K562 (cell line): ENCODE data around the gene VARS1. TPM values are rescaled to one million over a fixed set of nuclear protein-coding genes. Genes with fewer than 3 reads are reported as not detected.

Experiments used
- BDP1 ChIP-seq: IDR thresholded peaks from 3 replicates; pipeline ENCODE4 v1.6.1; 2011; ENCODE audit not compliant: insufficient read length, insufficient read depth
- HCFC1 ChIP-seq: IDR thresholded peaks from 2 replicates; pipeline ENCODE4 v1.6.1; 2012; ENCODE audit warnings: low read depth, low read length, improper control_type of control experiment
- MAFG ChIP-seq: fragments of 450-650 bp; conservative IDR thresholded peaks from 2 replicates; pipeline ENCODE4 v1.6.1; 2016; ENCODE audit warnings: missing genetic modification characterization, missing compliant biosample characterization
- MECOM ChIP-seq: fragments of 250-450 bp; sonication (Bioruptor Pico); IDR thresholded peaks from 2 replicates; pipeline ENCODE4 v1.8.0; 2022; ENCODE audit warnings: inconsistent platforms
- NCOA6 ChIP-seq: fragments of 450-650 bp; IDR thresholded peaks from 2 replicates; pipeline ENCODE4 v1.6.1; 2017; ENCODE audit warnings: mild to moderate bottlenecking
- NRF1 ChIP-seq, 2 experiments: fragments of 450-650 bp; IDR thresholded peaks in 1 of 2; conservative IDR thresholded peaks in 1 of 2; 2 replicates each; pipeline ENCODE4 v1.6.1; 2014; ENCODE audit warnings: mild to moderate bottlenecking in 2 of 2
- SNIP1 ChIP-seq: fragments of 450-650 bp; IDR thresholded peaks from 2 replicates; pipeline ENCODE4 v1.7.1; 2017; ENCODE audit warnings: low read depth, mild to moderate bottlenecking
- SNRNP70 ChIP-seq: fragments of 200-400 bp; formaldehyde crosslinking; optimal IDR thresholded peaks from 2 replicates; pipeline ENCODE3; 2017; ENCODE audit warnings: low read depth, low read length
- ZBTB7A ChIP-seq: IDR thresholded peaks from 2 replicates; pipeline ENCODE4 v1.6.1; 2011; ENCODE audit warnings: low read depth, mild to moderate bottlenecking, low read length, moderate library complexity, borderline replicate concordance; ENCODE audit not compliant: control insufficient read depth
- ZC3H4 ChIP-seq: sonication (generic); formaldehyde crosslinking; IDR thresholded peaks from 2 replicates; pipeline ENCODE4 v1.9.0; 2021; ENCODE audit warnings: missing genetic modification reagents, borderline replicate concordance
- ZKSCAN8 ChIP-seq: fragments of 200-800 bp; sonication (Bioruptor generic); IDR thresholded peaks from 2 replicates; pipeline ENCODE4 v1.6.1; 2016; ENCODE audit warnings: missing genetic modification characterization, missing compliant biosample characterization
- ZNF217 ChIP-seq: sonication (generic); formaldehyde crosslinking; IDR thresholded peaks from 2 replicates; pipeline ENCODE4 v1.8.0; 2022; ENCODE audit warnings: mild to moderate bottlenecking, missing genetic modification reagents
- ZNF24 ChIP-seq: fragments of 450-650 bp; IDR thresholded peaks from 2 replicates; pipeline ENCODE4 v1.6.1; 2016
- ZNF668 ChIP-seq: fragments of 250-450 bp; sonication (Bioruptor Pico); IDR thresholded peaks from 2 replicates; pipeline ENCODE4 v1.8.0; 2022; ENCODE audit warnings: mild to moderate bottlenecking, inconsistent platforms
- ZNF764 ChIP-seq: fragments of 250-450 bp; sonication (Bioruptor Pico); IDR thresholded peaks from 2 replicates; pipeline ENCODE4 v1.4.0; 2020; ENCODE audit warnings: low read depth, mild to moderate bottlenecking, moderate library complexity
- polyA plus RNA-seq, 8 experiments: library from polyadenylated mRNA; depleted of rRNA in 4 of 8; stranded (reverse) in 5 of 8; unstranded in 3 of 8; fragments of >200 nt; fragmentation: Nextera tagmentation in 2 of 8; fragmentation: Illumina TruSeq in 1 of 8; extraction: Ambion mirVana in 2 of 8; extraction: Trizol in 1 of 8; gene quantifications; 2 replicates each; pipeline versions ENCODE4 v1.2.1 to v1.2.3, GENCODE V29; 2011 to 2014; ENCODE audit warnings: inconsistent platforms in 1 of 8, missing spikeins in 1 of 8
- total RNA-seq, 7 experiments: library from RNA; depleted of rRNA in 6 of 7; stranded (reverse); fragments of >200 nt in 6 of 7; fragmentation: Illumina TruSeq in 2 of 7; extraction: Trizol in 2 of 7; gene quantifications; 2 replicates each; pipeline versions ENCODE4 v1.2.1 to v1.2.3, GENCODE V29; 2011 to 2021; ENCODE audit warnings: low replicate concordance in 1 of 7
- TF ChIP-seq, protein P1 (sequence below), 2 experiments: fragments of 450-650 bp; IDR thresholded peaks; 2 replicates each; pipeline ENCODE4 v1.6.1; 2016
- TF ChIP-seq, protein P2 (sequence below): sonication (generic); formaldehyde crosslinking; IDR thresholded peaks from 2 replicates; pipeline ENCODE4 v1.8.0; 2022; ENCODE audit warnings: missing genetic modification reagents, mild to moderate bottlenecking, borderline replicate concordance
- TF ChIP-seq, protein P3 (sequence below), 2 experiments: fragments of 450-650 bp; IDR thresholded peaks; 2 replicates each; pipeline ENCODE4 v1.6.1; 2016; ENCODE audit warnings: mild to moderate bottlenecking in 2 of 2, borderline replicate concordance in 1 of 2, low read depth in 1 of 2, moderate library complexity in 1 of 2

Gene VARS1
- total and polyA plus RNA-seq, 9 of the 15 experiments (the other 6 are each of a cell fraction or from before 2014, with no cell fraction given), result 2.9 to 488 (median 130) TPM

DNA sequence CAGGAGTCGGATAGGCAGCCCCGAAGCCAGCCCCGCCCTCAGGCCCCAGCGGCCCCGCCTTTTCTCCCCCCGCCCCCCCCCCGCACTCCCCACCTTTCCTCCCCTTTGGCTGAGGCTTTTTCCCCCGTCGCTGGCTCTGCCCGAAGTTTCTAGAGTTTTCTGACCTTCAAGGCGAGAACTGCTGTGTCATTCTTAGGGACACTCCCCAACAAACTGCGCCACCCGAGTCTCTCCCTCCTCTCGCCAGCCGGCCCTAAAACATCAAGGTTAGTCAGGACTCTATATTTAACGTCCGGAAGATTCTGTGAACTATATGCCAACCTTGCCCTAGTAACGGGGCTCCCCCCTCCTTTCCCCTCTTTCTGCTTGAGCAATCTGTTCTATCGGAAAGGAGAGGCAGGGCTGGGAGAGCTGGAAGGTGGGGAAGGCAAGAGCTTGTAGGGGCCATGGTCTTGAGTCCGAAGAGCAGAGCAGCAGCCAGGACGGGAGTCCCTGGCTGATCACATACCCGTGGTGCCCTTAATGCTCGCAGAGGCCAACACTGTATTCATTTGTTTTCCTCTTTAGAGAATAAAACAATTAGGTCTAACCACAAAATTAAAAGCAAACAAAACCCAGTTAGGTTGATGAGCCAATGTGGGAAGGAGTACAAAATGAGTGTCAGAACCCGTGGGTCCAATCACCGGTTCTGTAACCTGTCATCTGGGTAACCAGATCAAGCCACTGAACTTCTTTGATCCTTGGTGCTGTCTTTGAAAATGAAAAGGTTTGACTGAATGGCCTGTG, 26.7 kb upstream of the VARS1 start (continued):
- peak; percentile 80; the same call in 1 of the 2 replicates for TF ChIP-seq ZNF668 (CRISPR knock-in tag)
- peak; percentile 7; the same call in 1 of the 2 replicates for TF ChIP-seq HCFC1
- TF ChIP-seq ZC3H4, result no peak
- peak; percentile 60; the same call in 1 of the 2 replicates for TF ChIP-seq MECOM (CRISPR knock-in tag)
- TF ChIP-seq NCOA6, result no peak
- TF ChIP-seq, protein P1, sequence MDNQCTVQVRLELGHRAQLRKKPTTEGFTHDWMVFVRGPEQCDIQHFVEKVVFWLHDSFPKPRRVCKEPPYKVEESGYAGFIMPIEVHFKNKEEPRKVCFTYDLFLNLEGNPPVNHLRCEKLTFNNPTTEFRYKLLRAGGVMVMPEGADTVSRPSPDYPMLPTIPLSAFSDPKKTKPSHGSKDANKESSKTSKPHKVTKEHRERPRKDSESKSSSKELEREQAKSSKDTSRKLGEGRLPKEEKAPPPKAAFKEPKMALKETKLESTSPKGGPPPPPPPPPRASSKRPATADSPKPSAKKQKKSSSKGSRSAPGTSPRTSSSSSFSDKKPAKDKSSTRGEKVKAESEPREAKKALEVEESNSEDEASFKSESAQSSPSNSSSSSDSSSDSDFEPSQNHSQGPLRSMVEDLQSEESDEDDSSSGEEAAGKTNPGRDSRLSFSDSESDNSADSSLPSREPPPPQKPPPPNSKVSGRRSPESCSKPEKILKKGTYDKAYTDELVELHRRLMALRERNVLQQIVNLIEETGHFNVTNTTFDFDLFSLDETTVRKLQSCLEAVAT (IDR thresholded peaks at IDR 0.05), result no peak
- no peak for TF ChIP-seq ZNF764 (CRISPR knock-in tag)
- TF ChIP-seq ZBTB7A, result peak; percentile 66; the same call in 1 of the 2 replicates
- TF ChIP-seq, protein P2, sequence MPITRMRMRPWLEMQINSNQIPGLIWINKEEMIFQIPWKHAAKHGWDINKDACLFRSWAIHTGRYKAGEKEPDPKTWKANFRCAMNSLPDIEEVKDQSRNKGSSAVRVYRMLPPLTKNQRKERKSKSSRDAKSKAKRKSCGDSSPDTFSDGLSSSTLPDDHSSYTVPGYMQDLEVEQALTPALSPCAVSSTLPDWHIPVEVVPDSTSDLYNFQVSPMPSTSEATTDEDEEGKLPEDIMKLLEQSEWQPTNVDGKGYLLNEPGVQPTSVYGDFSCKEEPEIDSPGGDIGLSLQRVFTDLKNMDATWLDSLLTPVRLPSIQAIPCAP (CRISPR knock-in tag), result peak; percentile 35; the same call in 1 of the 2 replicates
- no peak for TF ChIP-seq ZNF217
- 0 out of 4 replicates have a peak, but pooled peaks have one; percentile 4 to 7 for TF ChIP-seq NRF1 (conservative IDR thresholded peaks at IDR 0.05 in 1 of 2, IDR thresholded peaks at IDR 0.05 in 1 of 2)
- TF ChIP-seq ZKSCAN8 (CRISPR knock-in tag), result peak; percentile 90
- no peak for TF ChIP-seq BDP1
- no peak for TF ChIP-seq SNIP1
- peak; percentile 100 for TF ChIP-seq MAFG (tag)
- no peak for TF ChIP-seq ZNF24
- TF ChIP-seq, protein P3, sequence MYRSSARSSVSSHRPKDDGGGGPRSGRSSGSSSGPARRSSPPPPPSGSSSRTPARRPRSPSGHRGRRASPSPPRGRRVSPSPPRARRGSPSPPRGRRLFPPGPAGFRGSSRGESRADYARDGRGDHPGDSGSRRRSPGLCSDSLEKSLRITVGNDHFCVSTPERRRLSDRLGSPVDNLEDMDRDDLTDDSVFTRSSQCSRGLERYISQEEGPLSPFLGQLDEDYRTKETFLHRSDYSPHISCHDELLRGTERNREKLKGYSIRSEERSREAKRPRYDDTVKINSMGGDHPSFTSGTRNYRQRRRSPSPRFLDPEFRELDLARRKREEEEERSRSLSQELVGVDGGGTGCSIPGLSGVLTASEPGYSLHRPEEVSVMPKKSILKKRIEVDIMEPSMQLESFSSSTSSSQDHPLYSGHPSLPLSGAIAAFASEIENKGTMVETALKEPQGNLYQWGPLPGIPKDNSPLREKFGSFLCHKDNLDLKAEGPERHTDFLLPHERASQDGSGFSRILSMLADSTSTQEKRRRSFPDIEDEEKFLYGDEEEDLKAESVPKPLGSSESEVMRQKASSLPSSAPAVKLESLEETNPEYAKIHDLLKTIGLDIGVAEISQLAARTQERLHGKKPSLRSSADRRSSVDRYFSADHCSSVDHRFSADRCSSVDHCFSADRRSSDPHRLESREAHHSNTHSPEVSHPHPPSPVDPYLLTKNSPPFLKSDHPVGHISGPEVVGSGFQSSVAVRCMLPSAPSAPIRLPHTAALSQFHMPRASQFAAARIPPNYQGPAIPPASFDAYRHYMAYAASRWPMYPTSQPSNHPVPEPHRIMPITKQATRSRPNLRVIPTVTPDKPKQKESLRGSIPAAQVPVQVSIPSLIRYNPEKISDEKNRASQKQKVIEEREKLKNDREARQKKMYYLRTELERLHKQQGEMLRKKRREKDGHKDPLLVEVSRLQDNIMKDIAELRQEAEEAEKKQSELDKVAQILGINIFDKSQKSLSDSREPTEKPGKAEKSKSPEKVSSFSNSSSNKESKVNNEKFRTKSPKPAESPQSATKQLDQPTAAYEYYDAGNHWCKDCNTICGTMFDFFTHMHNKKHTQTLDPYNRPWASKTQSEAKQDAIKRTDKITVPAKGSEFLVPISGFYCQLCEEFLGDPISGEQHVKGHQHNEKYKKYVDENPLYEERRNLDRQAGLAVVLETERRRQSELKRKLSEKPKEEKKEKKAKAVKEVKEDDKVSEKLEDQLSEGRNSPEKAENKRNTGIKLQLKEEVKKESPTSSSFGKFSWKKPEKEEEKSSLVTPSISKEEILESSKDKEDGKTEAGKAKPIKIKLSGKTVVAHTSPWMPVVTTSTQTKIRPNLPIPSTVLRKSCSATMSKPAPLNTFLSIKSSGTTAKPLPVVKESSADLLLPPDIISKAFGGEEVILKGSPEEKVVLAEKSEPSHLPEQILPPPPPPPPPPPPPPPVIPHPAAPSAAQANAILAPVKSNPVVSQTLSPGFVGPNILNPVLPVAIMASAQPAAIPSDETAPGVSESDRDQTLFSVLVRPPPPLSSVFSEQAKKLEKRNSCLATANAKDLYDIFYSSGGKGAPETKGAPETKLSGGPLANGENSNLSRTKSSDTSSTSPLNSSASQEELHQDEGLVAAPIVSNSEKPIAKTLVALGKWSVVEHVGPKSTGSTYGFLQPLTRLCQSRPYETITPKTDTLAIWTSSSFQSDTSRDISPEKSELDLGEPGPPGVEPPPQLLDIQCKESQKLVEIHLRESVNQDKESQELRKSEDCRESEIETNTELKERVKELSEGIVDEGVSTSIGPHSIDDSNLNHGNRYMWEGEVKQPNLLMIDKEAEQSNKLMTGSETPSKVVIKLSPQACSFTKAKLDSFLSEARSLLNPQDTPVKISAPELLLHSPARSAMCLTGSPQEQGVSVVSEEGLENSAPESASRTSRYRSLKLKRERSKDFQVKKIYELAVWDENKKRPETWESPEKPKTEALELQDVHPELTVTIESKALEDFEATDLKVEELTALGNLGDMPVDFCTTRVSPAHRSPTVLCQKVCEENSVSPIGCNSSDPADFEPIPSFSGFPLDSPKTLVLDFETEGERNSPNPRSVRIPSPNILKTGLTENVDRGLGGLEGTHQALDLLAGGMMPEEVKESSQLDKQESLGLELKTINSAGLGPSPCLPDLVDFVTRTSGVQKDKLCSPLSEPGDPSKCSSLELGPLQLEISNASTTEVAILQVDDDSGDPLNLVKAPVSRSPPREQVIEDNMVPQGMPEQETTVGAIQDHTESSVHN (IDR thresholded peaks at IDR 0.05; ENCODE audit: borderline replicate concordance in 1 of 2, low read depth in 1 of 2), result no peak
- no peak for TF ChIP-seq SNRNP70
